ENCODE data around the gene ANTXR1.
"Not testable (repeated sequence)": the region's sequence is repeated elsewhere in the genome, so short reads cannot be mapped to it uniquely, and the experiment has no call there.

The ANTXR1 gene

GRCh38 chr2:69166465-69166811 is 153.5 kb downstream of the ANTXR1 start:
- H3K4me3 ChIP-seq (ENCODE audit: low read length): no peak overlapping the region
- TF ChIP-seq ZNF274 (IDR thresholded peaks at IDR 0.05; ENCODE audit: low read depth, low read length): no peak

- no peak for TF ChIP-seq ZNF274 (IDR thresholded peaks at IDR 0.05; ENCODE audit: low read depth, low read length)
- no peak overlapping the region for H3K4me3 ChIP-seq (ENCODE audit: low read length)
Measured at GRCh38 chr2:69166812-69167468, 154.0 kb downstream of the ANTXR1 start.

GRCh38 chr2:69167469-69167822 is 154.5 kb downstream of the ANTXR1 start:
- no peak for TF ChIP-seq ZNF274 (IDR thresholded peaks at IDR 0.05; ENCODE audit: low read depth, low read length)
- H3K4me3 ChIP-seq (ENCODE audit: low read length): no peak overlapping the region

- no peak overlapping the region for H3K4me3 ChIP-seq (ENCODE audit: low read length)
- no peak for TF ChIP-seq ZNF274 (IDR thresholded peaks at IDR 0.05; ENCODE audit: low read depth, low read length)
Measured at GRCh38 chr2:69168144-69168813, 155.3 kb downstream of the ANTXR1 start.

GRCh38 chr2:69168950-69169654 is 156.1 kb downstream of the ANTXR1 start:
- no peak for TF ChIP-seq ZNF274 (IDR thresholded peaks at IDR 0.05; ENCODE audit: low read depth, low read length)
- H3K4me3 ChIP-seq (ENCODE audit: low read length): no peak overlapping the region

GRCh38 chr2:69169655-69170389 is 156.8 kb downstream of the ANTXR1 start:
- H3K4me3 ChIP-seq (ENCODE audit: low read length): no peak overlapping the region
- TF ChIP-seq ZNF274 (IDR thresholded peaks at IDR 0.05; ENCODE audit: low read depth, low read length): no peak

GRCh38 chr2:69170661-69171060 is 157.7 kb downstream of the ANTXR1 start:
- H3K4me3 ChIP-seq (ENCODE audit: low read length): no peak overlapping the region

GRCh38 chr2:69171116-69171896 is 158.3 kb downstream of the ANTXR1 start:
- no peak for TF ChIP-seq ZNF274 (IDR thresholded peaks at IDR 0.05; ENCODE audit: low read depth, low read length)
- H3K4me3 ChIP-seq (ENCODE audit: low read length): no peak overlapping the region

More at GRCh38 chr2:69170661-69171060, 157.7 kb downstream of the ANTXR1 start:
- TF ChIP-seq ZNF274 (IDR thresholded peaks at IDR 0.05; ENCODE audit: low read depth, low read length): no peak

- TF ChIP-seq ZNF274 (IDR thresholded peaks at IDR 0.05; ENCODE audit: low read depth, low read length): no peak
Measured at GRCh38 chr2:69171897-69172525, 159.0 kb downstream of the ANTXR1 start.

GRCh38 chr2:69173706-69174105 is 160.7 kb downstream of the ANTXR1 start:
- no peak for TF ChIP-seq ZNF274 (IDR thresholded peaks at IDR 0.05; ENCODE audit: low read depth, low read length)
- no peak overlapping the region for H3K4me3 ChIP-seq (ENCODE audit: low read length)

More at GRCh38 chr2:69171897-69172525, 159.0 kb downstream of the ANTXR1 start:
- H3K4me3 ChIP-seq (ENCODE audit: low read length): no peak overlapping the region

GRCh38 chr2:69174211-69174610 is 161.2 kb downstream of the ANTXR1 start:
- H3K4me3 ChIP-seq (ENCODE audit: low read length): not testable (repeated sequence)

GRCh38 chr2:69175790-69176715 is 163.1 kb downstream of the ANTXR1 start:
- H3K4me3 ChIP-seq (ENCODE audit: low read length): no peak overlapping the region
- no peak for TF ChIP-seq ZNF274 (IDR thresholded peaks at IDR 0.05; ENCODE audit: low read depth, low read length)
